Tibial artery (tissue), 4 donors: Measurements from ENCODE around the gene MYOCD.

Source experiments
- DNase-seq, 2 donors: peaks; one replicate each; pipeline ENCODE4 v3.0.0-alpha.2; 2019
- H3K27ac ChIP-seq, 2 donors: fragments of 200-600 bp; sonication (generic) in 1 of 2; 1 replicate in 1 of 2; 2 replicates in 1 of 2; pipeline ENCODE4 v1.5.1; 2018 to 2019; ENCODE audit warnings: mild to moderate bottlenecking in 1 of 2
- H3K27me3 ChIP-seq, 2 donors: fragments of 200-600 bp; sonication (generic) in 1 of 2; one replicate each; pipeline versions ENCODE4 v1.5.1 to v1.6.0; 2016 to 2019
- H3K36me3 ChIP-seq, 3 donors: fragments of 200-600 bp; sonication (generic) in 2 of 3; one replicate each; pipeline ENCODE4 v1.5.1; 2016 to 2019; ENCODE audit warnings: mild to moderate bottlenecking in 2 of 3
- H3K4me1 ChIP-seq, 4 donors: fragments of 200-600 bp; sonication (generic) in 2 of 4; 1 replicate in 3 of 4; 2 replicates in 1 of 4; pipeline ENCODE4 v1.5.1; 2016 to 2019
- H3K4me3 ChIP-seq, 2 donors: fragments of 200-600 bp; sonication (generic) in 1 of 2; 1 replicate in 1 of 2; 2 replicates in 1 of 2; pipeline ENCODE4 v1.5.1; 2018 to 2019; ENCODE audit warnings: mild to moderate bottlenecking in 2 of 2
- H3K9me3 ChIP-seq, 3 donors: fragments of 200-600 bp; sonication (generic) in 1 of 3; one replicate each; pipeline ENCODE4 v1.5.1; 2016 to 2019
- intact Hi-C: fragments of 100-400 bp; cut with DNase I; formaldehyde crosslinking; loops from one replicate; pipeline ENCODE4 v1.15.0; 2023; ENCODE audit warnings: low total_unique reads
- TF ChIP-seq, protein P1 (sequence below), 2 experiments: fragments of 200-600 bp in 1 of 2; fragments of 450-650 bp in 1 of 2; IDR thresholded peaks; one replicate each; pipeline ENCODE4 v1.5.1; 2017 to 2019; ENCODE audit warnings: antibody characterized with exemption in 2 of 2, mild to moderate bottlenecking in 1 of 2, moderate library complexity in 1 of 2

MYOCD gene

DNA sequence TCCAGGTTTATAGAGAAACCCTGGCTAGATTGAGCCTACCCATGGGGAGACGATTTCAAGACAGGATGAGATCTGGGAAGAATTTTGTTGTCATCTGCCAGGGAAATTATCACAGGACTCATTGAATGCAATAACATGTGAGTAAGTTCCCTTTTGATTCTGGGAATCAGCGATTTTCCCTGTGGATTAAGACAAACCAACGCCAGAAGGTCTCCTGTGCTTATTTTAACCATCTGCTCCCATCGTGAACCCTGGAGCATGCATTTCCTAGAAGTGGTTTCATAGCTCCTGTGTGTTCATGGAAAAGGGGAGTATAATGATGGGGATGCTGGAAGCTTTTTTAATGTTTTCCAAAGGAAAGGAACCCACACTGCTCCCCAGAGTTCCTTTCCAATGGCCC lies 102.6 kb downstream of the MYOCD start:
- Histone ChIP-seq H3K27ac (no peak overlapping the region), H3K27me3 (no peaks in the 10 kb centered on the region), H3K4me3 (no peak overlapping the region), H3K36me3 (peaks cover 7 to 15% (median 12%) of the 10 kb centered on the region in 3 donors), H3K9me3 (no peaks in the 10 kb centered on the region), H3K4me1 (no peaks in the 10 kb centered on the region)
- intact Hi-C loops, result no loop called here
- TF ChIP-seq, protein P1, sequence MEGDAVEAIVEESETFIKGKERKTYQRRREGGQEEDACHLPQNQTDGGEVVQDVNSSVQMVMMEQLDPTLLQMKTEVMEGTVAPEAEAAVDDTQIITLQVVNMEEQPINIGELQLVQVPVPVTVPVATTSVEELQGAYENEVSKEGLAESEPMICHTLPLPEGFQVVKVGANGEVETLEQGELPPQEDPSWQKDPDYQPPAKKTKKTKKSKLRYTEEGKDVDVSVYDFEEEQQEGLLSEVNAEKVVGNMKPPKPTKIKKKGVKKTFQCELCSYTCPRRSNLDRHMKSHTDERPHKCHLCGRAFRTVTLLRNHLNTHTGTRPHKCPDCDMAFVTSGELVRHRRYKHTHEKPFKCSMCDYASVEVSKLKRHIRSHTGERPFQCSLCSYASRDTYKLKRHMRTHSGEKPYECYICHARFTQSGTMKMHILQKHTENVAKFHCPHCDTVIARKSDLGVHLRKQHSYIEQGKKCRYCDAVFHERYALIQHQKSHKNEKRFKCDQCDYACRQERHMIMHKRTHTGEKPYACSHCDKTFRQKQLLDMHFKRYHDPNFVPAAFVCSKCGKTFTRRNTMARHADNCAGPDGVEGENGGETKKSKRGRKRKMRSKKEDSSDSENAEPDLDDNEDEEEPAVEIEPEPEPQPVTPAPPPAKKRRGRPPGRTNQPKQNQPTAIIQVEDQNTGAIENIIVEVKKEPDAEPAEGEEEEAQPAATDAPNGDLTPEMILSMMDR (IDR thresholded peaks at IDR 0.05), result no peak
- no peak for DNase-seq

DNA sequence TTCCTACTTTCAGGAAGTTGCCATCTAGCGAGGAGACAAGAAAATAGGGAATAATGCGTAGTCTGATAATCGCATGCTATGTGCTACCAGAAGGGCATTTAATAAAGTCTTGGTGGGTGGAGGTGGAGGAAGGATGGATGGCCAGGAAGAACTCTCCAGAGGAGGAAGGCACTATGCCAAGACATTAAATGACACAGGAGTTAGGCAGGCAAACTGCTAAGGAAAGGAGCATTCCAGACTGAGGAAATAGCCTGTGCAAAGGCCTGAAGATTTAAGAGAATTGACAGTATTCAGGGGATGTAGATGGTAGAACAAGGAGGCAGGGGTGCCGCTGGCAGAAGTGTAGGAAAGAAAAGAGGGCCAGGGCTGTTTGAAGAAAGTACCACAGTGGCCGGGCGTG lies 104.3 kb downstream of the MYOCD start:
- intact Hi-C loops, result no loop called here
- no peaks in the 10 kb centered on the region for H3K27me3 ChIP-seq
- no peak overlapping the region for H3K4me3 ChIP-seq
- no peak overlapping the region for H3K27ac ChIP-seq
- no peaks in the 10 kb centered on the region for H3K4me1 ChIP-seq
- DNase-seq, result no peak
- no peaks in the 10 kb centered on the region for H3K9me3 ChIP-seq
- TF ChIP-seq, protein P1 (IDR thresholded peaks at IDR 0.05), result no peak
- peaks cover 0 to 7% (median 0%) of the 10 kb centered on the region in 3 donors for H3K36me3 ChIP-seq

DNA sequence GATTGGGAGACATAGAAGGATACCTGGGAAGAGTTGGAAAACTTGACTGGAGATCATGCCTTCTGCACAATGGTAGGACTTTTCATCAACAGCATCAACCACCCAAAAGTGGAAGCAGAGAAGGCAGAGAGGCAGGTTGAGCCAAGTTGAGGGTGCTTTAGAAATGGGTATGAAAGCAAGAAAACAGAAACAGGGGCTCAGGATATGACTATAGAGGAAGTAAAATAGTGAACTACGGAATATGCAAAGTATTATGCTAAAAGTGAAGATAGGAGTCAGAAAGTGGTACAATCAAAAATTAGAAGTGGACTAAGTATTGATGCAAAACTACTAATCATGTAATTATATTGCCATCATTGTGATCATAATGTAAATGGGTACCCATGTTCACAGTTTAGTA lies 107.5 kb downstream of the MYOCD start:
- intact Hi-C loops, result no loop called here
- no peak for DNase-seq
- Histone ChIP-seq H3K36me3 (no peaks in the 10 kb centered on the region), H3K9me3 (no peaks in the 10 kb centered on the region), H3K4me3 (no peak overlapping the region), H3K4me1 (no peaks in the 10 kb centered on the region), H3K27ac (no peak overlapping the region), H3K27me3 (no peaks in the 10 kb centered on the region)
- TF ChIP-seq, protein P1 (IDR thresholded peaks at IDR 0.05), result no peak

DNA sequence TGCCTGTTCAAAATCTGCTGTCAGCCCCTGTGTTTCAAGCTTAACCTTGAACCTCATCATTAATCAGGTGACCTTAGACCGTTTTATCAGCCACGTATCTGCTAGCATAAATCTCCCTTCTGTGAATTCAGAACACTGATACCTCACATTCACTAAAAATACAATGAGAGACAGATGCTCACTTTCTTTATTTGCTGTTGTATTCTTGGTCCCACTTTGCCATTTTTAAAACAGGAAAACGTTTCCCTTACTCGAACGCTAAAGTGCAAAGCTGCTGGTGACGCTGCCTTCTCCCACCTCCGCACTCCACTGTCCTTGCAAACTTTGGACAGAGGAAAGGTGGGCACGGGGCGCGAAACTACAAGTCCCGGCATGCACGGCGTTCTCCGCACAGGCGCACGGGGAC lies 123.4 kb downstream of the MYOCD start:
- TF ChIP-seq, protein P1 (IDR thresholded peaks at IDR 0.05), result no peak
- DNase-seq, result no peak
- H3K9me3 ChIP-seq, result no peaks in the 10 kb centered on the region
- no peaks in the 10 kb centered on the region for H3K36me3 ChIP-seq
- H3K27me3 ChIP-seq, result no peaks in the 10 kb centered on the region
- H3K4me3 ChIP-seq, result peak overlapping the region; percentile 65 to 76
- H3K27ac ChIP-seq, result peak overlapping the region; percentile 55 to 67
- intact Hi-C loops, result loop anchor here (10.0 kb wide), 1 partner anchor 196 kb away; no protein-coding TSS in a partner anchor
- H3K4me1 ChIP-seq, result peaks cover 0 to 15% (median 9%) of the 10 kb centered on the region in 4 donors

DNA sequence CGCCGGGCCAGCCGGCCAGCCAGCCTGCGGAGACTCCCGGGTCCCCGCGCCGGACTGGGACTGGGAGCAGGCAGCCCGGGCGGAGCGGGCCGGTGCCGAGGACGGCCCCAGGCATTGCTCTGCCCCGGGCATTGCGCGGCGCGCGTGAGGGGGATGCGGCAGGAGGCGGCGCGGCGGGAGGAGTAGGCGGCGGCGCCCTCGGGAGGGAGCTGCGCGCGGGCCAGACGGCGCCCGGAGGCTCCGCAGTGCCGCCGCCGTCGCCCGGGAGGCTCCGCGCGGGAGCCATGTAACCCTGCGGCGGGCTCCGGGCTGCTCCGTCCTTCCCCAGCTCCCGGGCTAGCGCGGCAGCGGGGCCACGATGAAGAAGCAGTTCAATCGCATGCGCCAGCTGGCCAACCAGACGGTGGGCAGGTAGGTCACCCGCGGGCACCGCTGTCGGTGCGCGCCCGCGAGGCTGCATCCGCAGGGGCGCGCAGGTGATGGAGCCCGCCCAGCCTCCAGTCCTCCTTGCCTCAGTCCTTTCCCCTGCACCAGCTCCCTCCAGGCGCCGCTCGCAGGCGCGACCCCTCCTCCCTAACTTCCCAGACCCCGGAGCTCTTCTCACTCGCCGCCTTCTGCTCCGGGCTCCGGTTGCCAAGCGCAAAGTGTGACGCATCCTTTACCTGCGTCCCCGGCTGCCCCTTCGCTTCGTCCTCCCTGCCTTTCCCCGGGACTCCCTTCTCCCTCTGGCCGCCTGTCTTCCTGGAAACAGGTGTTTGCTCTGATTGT lies 124.0 kb downstream of the MYOCD start, which contains the start of gene ARHGAP44:
ARHGAP44 (plus strand) TSS at position 18 of the 768 bp plus-strand sequence; CDS start at position 359, 341 bp downstream.
- H3K4me1 ChIP-seq, result peaks cover 0 to 17% (median 9%) of the 10 kb centered on the region in 4 donors
- no peaks in the 10 kb centered on the region for H3K9me3 ChIP-seq
- H3K27me3 ChIP-seq, result no peaks in the 10 kb centered on the region
- peak; percentile 44 to 73 for DNase-seq
- peak within 1 kb of the TSS; percentile 65 to 76 for H3K4me3 ChIP-seq
- TF ChIP-seq, protein P1 (IDR thresholded peaks at IDR 0.05), result no peak
- peak within 1 kb of the TSS; percentile 55 to 67 for H3K27ac ChIP-seq
- no peaks in the 10 kb centered on the region for H3K36me3 ChIP-seq
- intact Hi-C loops, result loop anchor here (10.0 kb wide), 1 partner anchor 195 kb away; no protein-coding TSS in a partner anchor
